NCI-H2081 treated with DMSO at 0.1 percent for 48 hours (cell line): ENCODE results near the gene TCF12.
A peak's percentile ranks its signal among the peaks of the same experiment; 100 is the strongest.

Source experiments
- DNase-seq: peaks from one replicate; lab custom pipeline; 2025; lab: John Stamatoyannopoulos, UW

The TCF12 gene

GRCh38 chr15:57298843-57299550, 380.6 kb downstream of the TCF12 start:
- DNase-seq: no peak

- no peak for DNase-seq
Observed at GRCh38 chr15:57301307-57301706, 382.9 kb downstream of the TCF12 start.

- no peak for DNase-seq
Observed at GRCh38 chr15:57302640-57303257, 384.3 kb downstream of the TCF12 start.

- no peak for DNase-seq
Observed at GRCh38 chr15:57305009-57305408, 386.6 kb downstream of the TCF12 start.

GRCh38 chr15:57306161-57306943, 387.9 kb downstream of the TCF12 start:
- peak; percentile 43 for DNase-seq

- DNase-seq: no peak
Observed at GRCh38 chr15:57306944-57307411, 388.5 kb downstream of the TCF12 start.

GRCh38 chr15:57307527-57308169, 389.2 kb downstream of the TCF12 start:
- DNase-seq: no peak

GRCh38 chr15:57308170-57308545, 389.7 kb downstream of the TCF12 start:
- DNase-seq: no peak

- DNase-seq: no peak
Observed at GRCh38 chr15:57309856-57310760, 391.7 kb downstream of the TCF12 start.

- no peak for DNase-seq
Observed at GRCh38 chr15:57310876-57311275, 392.4 kb downstream of the TCF12 start.

- DNase-seq: no peak
Observed at GRCh38 chr15:57312006-57312317, 393.5 kb downstream of the TCF12 start.

- no peak for DNase-seq
Observed at GRCh38 chr15:57312318-57313133, 394.1 kb downstream of the TCF12 start.

GRCh38 chr15:57313134-57313483, 394.7 kb downstream of the TCF12 start:
- no peak for DNase-seq

- no peak for DNase-seq
Observed at GRCh38 chr15:57314221-57314620, 395.8 kb downstream of the TCF12 start.

GRCh38 chr15:57316451-57316850, 398.0 kb downstream of the TCF12 start:
- DNase-seq: no peak

GRCh38 chr15:57319226-57319918, 400.9 kb downstream of the TCF12 start:
- DNase-seq: no peak

GRCh38 chr15:57319919-57320560, 401.6 kb downstream of the TCF12 start:
- DNase-seq: no peak

GRCh38 chr15:57320631-57321220, 402.3 kb downstream of the TCF12 start:
- no peak for DNase-seq

- no peak for DNase-seq
Observed at GRCh38 chr15:57321485-57321884, 403.0 kb downstream of the TCF12 start.
